COLO829 (cell line): ENCODE results near the gene MYO1E.
"Not testable (repeated sequence)": the region's sequence is repeated elsewhere in the genome, so short reads cannot be mapped to it uniquely, and the experiment has no call there.

Experiments
- DNase-seq: peaks from one replicate; pipeline ENCODE4 v3.0.0; 2012; ENCODE audit warnings: low spot score

The MYO1E gene

DNA sequence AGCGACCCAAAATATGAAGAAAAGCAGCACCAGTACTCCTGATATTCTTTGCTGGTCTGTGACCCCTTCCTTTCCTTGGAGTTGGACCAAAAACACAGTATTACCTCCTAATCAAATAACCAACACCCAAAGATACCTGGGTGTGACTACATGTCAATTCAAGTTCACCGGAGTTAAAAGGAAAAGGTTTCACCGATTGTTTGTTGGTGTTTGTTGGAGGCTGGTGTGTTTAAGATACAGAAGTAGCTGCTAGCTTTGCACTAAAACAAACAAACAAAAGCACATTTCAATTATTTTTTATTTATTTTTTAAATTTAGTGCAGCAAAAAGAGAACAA, 81.5 kb downstream of the MYO1E start:
- DNase-seq: no peak

DNA sequence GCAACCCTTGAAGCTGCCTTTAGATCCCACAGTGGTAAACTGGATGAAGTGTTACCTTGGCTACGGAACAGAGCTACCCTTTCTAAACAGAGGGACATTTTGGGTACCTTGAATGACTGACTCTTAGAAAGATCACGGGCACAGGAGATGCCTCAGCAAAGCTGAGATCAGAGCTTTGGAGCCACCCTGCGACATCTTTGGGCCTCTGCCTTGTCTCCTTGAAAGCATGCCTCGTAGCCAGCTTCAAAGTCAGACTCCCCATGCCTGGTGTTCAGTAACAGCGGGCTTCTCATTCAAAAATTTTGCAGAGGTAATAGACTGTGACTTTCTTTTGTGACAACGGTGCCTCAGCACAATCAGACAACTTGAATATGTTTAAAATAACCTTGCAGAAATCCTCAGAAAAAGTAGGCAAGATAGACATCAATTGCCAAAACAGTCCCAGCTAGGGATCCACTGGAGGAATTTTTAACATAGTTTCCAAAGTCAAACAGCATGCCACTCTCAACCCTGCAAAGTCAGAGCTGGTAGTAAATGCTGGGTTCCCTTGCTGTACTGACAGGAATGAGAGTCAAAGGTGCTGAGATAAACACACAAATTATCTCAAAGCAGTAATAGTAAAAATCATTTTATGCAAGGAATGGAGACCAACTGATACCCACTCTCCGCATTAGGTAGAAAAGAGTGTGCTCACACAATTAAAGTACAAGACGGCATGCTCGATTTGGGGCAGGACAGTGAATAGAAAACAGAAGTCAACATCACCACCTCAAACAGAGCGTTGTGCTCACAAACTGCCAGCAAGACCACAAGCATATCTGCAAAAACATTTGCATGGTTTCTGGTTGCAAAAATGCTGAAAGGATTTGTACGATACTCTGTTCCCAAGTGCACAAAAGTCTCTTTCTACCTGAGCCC, 82.1 kb downstream of the MYO1E start:
- DNase-seq: no peak

DNA sequence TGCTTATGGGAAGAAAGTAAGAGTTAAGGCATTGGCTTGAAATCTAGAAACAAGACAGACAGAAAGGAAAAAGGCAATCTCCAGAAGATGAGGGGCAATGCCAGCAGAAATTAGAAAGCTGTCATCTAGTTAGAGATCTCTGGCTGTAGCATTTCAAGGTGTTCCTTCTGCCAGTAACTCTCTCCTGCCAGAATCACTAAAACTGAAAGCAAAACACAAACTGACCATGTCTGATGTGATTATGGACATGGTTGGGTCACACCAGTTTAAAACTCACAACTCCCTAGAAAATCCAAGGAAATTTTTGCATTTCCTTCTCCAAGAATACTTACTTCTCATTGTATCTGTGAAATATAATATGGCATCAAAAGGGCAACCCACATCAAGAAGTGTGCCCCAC, 83.1 kb downstream of the MYO1E start:
- DNase-seq: no peak

DNA sequence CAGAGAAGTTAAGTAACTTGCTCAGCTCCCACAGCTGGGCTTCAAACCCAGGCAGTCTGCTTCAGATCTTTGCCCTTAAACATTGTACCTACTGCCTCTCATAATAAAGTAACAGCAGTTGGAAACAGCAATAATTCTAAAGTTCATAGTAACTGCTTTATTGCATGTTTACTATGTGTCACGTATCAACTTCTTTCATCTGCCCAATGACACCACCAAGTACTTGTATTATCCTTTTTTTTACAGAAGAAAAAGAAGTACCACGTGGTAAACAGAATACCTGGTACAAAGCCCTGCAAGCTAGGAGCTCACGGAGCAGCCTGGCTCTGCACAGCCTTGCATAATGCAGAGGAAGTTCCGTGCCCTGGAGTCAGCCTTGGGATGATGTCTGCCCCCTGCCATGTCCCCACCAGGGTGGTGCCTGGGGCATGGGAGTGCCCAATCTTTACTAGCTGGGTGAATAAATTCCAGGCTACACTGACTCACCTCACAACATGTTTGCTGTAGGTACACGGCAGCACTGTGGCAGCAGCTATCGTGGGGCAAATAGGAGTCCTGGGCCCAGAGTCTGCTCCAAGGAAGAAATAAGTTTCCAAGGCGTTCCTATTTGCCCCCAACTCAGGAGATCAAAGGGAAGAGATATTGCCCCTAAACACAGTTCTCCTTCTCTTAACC, 88.8 kb downstream of the MYO1E start:
- no peak for DNase-seq

DNA sequence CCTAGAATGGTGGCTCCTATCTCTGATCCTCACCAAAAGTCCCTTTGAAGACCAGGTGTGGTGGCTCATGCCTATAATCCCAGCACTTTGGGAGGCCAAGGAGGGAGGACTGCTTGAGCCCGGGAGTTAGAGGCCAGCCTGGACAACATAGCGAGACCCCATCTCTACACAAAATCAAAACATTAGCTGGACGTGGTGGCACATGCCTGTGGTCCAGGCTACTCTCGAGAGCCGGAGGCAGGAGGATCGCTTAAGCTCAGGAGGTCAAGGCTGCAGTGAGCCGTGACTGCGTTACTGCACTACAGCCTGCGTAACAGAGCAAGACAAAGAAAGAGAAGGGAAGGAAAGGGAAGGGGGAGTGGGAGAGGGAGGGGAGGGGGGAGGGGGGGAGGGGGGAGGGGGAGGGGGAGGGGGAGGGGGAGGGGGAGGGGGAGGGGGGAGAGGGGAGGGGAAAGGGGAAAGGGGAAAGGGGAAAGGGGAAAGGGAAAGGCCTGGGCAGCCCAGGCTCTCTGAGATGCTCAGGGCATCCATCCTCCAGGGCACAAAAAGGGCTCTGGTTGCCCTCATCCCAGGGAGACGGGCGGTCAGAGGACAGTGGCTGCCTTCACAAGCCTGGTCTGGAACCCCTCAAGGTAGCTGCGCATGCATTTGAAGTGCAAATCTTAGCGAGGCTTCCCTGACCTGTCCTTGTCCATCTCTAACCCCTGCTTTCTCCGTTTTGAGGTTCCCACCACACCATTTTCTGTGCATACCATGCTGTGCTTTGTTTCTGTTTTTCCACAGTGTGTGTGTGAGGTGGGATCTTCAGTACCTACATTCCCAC, 89.9 kb downstream of the MYO1E start:
- DNase-seq: no peak

DNA sequence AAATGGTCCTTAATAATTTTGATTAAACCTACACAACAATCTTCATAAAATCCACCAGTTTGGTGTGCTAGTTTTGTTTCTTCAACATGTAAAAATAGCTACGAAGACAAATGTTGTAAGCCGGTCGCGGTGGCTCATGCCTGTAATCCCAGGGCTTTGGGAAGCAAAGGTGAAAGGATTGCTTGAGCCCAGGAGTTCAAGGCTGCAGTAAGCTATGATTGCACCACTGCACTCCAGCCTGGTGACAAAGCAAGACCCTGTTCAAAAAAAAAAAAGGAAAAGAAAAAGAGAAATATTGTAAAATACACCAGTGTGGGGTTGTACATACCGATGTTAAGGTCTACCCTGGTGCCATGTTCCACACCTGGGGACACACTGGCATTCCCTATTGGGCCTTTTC, 91.0 kb downstream of the MYO1E start:
- DNase-seq: no peak

DNA sequence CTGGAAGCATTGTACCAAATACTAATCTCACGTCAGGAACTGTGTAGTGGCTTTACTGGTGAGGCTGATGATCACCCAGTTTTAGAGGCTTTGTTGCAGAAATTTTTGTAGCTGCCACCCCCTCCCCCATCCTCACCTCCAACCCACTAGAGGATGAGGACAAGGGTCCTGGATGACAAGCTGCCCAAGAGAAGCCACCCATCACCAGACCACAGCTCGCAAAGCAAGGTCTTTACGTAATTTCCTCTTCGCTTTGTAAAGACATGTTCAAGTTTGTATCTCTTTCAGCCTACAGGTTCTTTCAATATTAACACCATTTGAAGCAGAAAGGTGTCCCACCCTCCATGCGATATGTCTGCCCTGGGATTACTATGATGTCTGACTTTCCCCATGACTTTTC, 91.8 kb downstream of the MYO1E start:
- no peak for DNase-seq

DNA sequence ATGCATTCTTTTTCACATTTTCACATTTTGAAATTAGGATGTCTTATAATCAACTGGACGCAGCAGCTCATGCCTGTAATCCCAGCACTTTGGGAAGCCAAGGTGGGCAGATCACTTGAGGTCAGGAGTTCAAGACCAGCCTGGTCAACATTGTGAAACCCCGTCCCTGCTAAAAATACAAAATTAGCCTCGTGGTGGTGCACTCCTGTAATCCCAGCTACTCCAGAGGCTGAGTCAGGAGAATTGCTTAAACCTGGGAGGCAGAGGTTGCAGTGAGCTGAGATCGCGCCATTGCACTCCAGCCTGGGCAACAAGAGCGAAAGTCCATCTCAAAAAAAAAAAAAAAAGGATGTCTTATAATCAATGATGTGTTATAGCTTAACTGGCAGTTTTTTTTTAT, 92.4 kb downstream of the MYO1E start:
- DNase-seq: not testable (repeated sequence)

DNA sequence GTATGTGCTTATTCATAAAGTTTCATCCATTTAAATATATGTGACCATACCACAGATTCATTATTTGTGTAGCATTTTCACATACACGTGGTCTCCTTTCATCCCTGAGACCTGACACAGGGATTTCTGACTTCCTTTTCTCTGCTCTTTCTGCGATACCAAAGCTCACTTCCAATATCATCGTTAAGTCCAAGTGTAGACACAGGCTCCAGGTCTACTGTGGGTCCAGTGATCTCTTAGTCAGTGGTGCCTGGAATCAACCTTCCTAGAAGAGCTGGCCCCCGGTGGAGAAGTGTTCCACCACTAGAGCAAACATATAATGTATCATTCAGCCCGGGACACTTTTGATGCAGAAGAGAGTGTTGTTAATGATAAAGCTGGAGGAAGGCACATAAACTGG, 93.6 kb downstream of the MYO1E start:
- DNase-seq: no peak

DNA sequence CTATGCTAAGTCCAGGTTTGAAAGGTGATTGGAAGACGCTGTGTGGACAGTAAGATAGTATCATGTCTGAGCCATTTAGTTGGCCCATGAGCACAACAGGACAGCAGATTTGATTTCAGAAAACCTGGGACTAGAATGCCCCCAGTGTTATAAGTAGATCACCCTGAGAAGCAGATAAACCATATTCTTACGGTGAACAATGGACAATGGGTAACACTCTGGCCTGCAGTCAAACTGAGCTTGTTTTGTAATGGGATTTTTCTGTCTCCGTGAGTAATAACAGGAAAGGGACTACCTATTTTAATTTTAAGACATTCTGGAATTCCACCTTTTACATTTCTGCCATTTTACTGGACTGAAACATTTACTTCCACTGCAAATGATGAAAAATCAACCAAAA, 94.6 kb downstream of the MYO1E start:
- peak; percentile 33 for DNase-seq

DNA sequence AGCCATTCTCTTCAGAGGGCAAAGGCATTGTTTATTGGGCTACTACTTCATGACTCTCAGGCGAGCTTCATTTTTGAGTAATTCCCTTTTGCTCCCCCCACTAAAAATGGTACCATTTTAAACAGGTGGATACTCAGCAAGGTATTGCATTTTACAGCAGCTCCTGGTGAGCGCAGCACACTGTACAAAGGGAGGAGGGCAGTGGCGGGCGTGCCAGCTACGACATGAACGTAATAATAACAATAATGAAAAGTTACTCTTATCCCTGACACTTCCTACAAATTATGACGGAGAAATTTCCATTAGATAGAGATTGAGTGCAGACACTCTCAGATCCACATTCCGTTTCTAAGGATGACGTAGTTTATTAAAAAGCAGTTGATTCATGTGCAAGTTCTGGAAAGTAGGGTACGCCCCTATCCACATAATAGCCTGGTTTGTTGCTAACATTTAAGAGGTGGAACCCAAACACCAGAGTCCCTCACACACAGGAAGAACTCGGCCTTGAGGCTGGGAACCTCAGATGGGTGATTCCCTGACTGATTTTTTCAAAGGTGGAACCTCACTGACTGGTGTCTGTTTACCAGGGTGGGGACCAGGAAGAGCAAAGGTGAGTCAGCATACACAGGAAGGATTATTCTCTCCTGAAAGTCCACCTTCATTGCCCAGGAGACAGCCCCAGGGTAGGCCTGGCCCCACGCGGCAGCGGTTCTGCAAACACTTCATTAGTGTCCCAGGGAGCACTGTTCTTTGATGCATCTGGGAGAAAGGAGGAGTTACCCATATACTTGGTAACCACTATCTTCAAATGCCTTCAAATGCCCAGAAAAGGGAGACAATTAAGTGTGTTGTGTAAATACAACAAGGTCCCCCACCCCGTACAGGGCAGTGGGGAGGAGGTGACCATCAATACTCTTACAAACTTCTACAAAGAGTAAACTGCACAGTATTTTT, 96.2 kb downstream of the MYO1E start:
- no peak for DNase-seq

DNA sequence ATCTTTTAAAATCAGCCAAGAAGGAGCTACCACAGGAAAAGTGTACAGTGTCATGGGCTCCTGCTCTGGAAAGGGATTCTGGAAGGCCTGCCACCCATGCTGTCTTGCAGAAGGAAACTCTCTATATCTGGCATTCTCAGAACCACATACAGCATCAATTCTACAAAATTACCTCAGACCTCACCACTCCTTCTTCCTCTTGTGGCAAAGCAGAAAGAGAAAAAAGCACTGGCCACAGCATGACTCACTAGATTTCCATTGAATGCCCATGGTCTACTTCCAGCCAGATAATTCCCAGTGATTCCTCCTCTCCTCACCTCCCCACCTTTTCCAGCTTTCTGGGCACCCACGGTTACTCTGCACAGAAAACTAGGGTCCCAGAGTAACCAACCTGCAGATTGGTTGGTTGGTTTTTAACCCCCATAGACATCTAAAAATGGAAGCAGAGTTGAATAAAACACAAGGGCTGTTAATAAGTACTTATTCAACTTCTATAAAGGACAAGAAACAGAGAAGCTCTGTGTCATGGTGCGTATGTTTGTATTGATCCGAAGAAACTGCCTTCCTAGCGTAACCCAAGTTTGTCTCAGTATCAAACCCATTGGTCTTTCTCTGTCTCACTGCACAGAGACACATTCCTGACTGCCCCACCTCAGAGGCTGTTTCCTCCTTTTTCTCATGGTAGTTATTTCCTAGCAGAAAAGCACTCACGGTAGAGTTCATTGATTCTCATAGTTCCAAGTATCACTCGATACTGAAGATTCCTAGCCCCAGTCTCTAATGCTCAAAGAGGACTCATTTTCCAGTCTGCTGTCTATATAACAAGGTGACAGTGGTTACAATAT, 98.3 kb downstream of the MYO1E start:
- no peak for DNase-seq

DNA sequence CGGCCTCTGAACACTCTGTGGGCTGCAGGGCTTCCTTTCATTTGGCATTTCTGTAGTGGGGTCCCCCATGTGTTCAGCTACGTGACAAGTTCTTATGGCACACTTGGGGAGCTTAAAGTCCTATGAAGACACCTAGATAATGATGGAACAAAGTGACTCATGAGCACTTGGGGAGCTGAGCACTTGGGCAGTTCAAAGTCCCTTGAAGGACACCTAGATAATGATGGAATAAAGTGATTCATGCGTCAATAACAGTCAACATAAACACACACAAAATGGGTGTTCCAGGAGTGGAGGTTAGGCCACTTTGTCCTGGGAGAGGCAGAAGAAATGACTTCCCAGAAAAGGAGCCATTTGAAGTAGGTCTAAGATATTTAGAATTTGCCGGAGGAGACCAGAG, 99.4 kb downstream of the MYO1E start:
- DNase-seq: no peak

DNA sequence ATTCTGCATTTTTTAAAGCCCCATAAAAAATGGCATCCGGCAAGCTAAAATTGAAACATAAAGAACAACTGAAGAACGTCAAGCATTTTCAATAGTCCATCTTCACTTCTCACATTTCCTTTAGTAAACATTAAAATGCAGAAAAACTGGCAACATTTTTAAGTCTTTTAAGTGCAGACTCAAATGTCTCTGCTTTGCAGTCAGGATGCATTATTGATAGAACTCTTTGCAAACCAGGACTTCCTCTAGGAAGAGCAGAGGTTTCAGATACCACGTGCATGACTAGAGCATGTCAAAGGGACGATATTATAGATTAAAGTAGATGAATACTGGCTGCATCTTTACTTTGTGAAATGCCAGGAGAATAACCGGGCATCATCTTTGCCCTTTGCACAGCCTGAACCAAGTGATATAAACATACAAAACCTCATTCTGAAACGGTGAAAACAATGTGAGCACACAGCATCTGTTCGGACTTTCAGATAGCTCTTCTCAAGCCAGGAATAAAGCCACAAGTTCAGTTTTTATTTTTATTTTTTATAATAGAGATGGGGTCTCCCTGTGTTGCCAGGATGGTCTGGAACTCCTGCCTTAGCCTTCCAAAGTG, 101.0 kb downstream of the MYO1E start:
- DNase-seq: no peak

DNA sequence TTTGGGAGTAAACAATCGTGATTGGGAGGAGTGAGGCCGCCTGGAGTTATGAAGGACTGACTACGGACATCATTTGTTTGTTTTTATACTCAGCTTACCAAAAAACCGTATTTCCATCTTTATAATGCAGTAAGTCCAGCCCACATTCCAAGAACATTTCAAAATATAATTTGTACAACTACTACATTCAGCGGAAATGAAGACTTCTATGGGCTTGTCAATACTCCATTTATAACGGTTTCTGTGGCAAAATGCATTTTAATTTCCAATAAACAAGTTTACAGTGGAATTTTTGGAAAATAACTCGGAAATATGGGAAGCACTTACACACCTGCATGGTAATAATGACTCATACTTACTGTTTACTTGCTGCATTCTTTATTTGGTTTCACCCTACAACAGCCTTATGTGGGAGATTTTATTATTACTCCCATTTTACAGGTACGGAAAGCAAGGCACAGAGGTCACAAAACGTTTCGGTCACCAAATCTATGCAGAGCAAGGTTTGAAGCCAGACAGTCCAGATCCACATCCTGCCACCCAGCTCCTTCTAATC, 103.7 kb downstream of the MYO1E start:
- DNase-seq: no peak

DNA sequence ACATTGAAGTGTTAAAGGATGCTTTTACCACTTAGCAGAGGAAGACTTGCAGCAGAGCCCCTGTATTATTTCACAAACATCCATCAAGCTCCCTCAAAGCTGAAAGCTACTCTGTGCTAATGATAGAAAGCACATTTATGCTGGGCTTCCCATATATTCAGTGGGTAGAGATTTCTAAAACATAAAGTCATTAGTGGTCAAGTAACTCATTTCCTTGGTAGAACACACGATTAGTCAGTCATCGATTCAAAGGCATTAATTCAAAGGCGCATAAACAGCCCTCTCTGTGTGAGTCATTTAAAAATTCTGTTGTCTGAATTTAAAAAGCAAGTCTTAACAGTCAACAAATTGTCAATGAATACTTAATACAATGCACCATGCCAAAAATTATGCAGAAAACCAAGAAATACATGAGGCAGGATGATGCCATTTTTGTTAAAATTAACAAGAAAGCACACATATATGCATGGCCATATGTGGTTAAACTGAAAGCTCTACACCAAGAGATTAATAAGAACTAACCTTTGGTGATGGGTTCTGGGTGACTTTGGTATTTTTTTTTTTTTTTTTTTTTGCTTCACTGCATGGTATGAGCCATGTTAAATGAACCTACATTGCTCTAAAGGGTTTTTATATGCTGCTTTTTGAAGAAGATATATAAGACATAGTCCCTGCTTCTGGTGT, 104.4 kb downstream of the MYO1E start:
- DNase-seq: peak; percentile 7

DNA sequence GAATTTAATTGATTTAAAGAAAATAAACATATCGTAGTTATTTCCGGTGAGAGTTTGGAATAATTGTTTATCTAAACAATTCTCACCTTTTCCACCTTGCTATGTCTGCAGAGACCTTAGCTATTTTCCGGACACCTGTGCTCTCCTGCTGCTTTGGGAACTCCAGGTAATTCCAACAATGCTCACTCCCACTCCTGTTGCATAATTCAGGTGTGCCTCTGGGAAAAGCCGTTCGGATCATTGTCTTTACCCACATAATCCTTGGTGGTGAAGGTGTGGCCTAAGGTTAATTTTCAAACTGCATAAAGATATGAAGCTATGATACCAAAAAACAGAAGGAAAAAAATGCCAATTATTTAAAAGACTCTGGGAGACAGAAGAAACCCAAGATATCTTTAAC, 106.6 kb downstream of the MYO1E start:
- no peak for DNase-seq

DNA sequence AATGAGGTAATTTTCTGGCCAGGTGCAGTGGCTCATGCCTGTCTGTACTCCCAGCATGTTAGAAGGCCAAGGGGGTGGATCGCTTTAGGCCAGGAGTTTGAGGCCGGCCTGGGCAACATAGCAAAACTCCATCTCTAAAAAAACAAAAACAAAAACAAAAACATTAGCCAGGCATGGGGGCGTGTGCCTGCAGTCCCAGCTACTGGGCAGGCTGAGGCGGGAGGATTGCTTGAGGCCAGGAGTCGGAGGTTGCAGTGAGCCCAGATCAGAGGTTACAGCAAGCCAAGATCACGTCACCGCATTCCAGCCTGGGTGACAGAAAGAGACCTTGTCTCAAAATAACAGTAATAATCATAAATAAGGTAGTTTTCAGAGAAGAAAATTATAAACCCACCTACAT, 110.4 kb downstream of the MYO1E start:
- no peak for DNase-seq

DNA sequence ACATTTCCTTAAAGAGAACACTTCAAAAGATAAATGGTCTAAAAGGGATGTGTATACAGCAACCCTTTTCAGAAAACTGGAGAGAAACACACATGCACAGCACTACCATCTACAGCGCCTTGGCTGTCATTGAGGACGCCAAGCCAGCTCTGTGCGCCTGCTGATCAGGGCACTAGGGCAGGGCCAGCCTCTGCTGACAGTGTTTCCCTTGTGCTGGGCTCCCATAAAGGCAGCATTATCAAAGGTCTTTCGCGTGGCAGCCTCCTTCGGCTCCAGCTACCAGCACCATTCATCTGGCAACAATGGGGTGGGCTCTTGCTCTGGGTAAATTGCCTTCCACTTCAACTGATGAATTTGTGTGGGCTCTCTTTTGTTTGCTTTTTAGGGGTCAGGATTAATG, 112.6 kb downstream of the MYO1E start:
- peak; percentile 21 for DNase-seq
